GM12874 (cell line): ENCODE data around the gene PARD3.

Experiments used
- CTCF ChIP-seq: IDR thresholded peaks from 2 replicates; pipeline ENCODE4 v1.5.1; 2011; ENCODE audit warnings: low read depth, mild to moderate bottlenecking, control low read depth, low read length, moderate library complexity; ENCODE audit not compliant: insufficient read depth

Gene PARD3

GRCh38 chr10:34854147-34854601 is 39.1 kb upstream of the PARD3 start:
- TF ChIP-seq CTCF = no peak

- TF ChIP-seq CTCF = no peak
These were observed 38.3 kb upstream of the PARD3 start for GRCh38 chr10:34853357-34853756.

GRCh38 chr10:34850558-34850957 is 35.5 kb upstream of the PARD3 start:
- TF ChIP-seq CTCF = no peak

GRCh38 chr10:34850036-34850435 is 34.9 kb upstream of the PARD3 start:
- TF ChIP-seq CTCF = no peak

- TF ChIP-seq CTCF = no peak
These were observed 30.0 kb upstream of the PARD3 start for GRCh38 chr10:34845070-34845469.

GRCh38 chr10:34844448-34844847 is 29.4 kb upstream of the PARD3 start:
- no peak for TF ChIP-seq CTCF

- TF ChIP-seq CTCF = no peak
These were observed 23.3 kb upstream of the PARD3 start for GRCh38 chr10:34838366-34838900.
